Adipocyte (in vitro differentiated cells): ENCODE data around the gene PRRC2B.

Experiments
- DNase-seq: peaks from one replicate; pipeline ENCODE4 v3.0.0-alpha.2; 2015; ENCODE audit warnings: low read depth
- H3K27me3 ChIP-seq: replicated peaks from 2 replicates; pipeline ENCODE4 v1.7.0; 2013; ENCODE audit warnings: mild to moderate bottlenecking, low read length, moderate library complexity; ENCODE audit not compliant: control insufficient read depth, insufficient read depth
- H3K36me3 ChIP-seq: 2 replicates; pipeline ENCODE4 v1.7.0; 2013; ENCODE audit warnings: low read length, mild to moderate bottlenecking, moderate library complexity; ENCODE audit not compliant: control insufficient read depth, insufficient read depth, severe bottlenecking
- H3K4me1 ChIP-seq: 2 replicates; pipeline ENCODE4 v1.7.0; 2013; ENCODE audit warnings: mild to moderate bottlenecking, low read length, moderate library complexity; ENCODE audit not compliant: control insufficient read depth, insufficient read depth
- H3K4me3 ChIP-seq: 2 replicates; pipeline ENCODE4 v1.7.0; 2013; ENCODE audit warnings: mild to moderate bottlenecking, low read length, moderate library complexity
- H3K9ac ChIP-seq: 2 replicates; pipeline ENCODE4 v1.7.0; 2013; ENCODE audit warnings: mild to moderate bottlenecking, low read length, moderate library complexity
- H3K9me3 ChIP-seq: 2 replicates; pipeline ENCODE4 v1.7.0; 2013; ENCODE audit warnings: mild to moderate bottlenecking, low read length, moderate library complexity; ENCODE audit not compliant: control insufficient read depth

The PRRC2B gene

GRCh38 chr9:131483319-131484050 lies 89.6 kb downstream of the PRRC2B start:
- Histone ChIP-seq H3K36me3 (peaks cover 96% of the 10 kb centered on the region), H3K4me3 (no peak overlapping the region), H3K9ac (no peak overlapping the region), H3K9me3 (no peaks in the 10 kb centered on the region), H3K27me3 (no peaks in the 10 kb centered on the region), H3K4me1 (no peaks in the 10 kb centered on the region)
- no peak for DNase-seq

DNA sequence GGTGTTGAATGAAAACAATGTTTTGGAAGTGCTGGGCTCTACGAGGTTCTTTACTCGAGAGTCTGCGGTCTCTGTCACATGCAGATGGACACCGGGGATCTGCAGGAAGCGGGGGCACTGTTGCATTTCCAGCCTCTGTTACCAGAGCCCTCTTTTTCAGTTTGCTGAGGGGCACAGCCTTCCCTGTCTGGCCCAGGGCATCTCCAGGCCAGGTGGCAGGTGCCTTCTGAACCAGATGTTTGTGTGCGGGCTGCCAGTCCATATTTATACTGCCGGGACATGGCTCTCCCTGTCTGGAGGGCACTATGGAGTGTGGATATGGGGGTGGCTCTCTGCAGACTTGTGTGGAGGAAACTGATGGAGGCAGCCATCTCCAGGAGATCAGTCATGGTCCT lies 90.2 kb downstream of the PRRC2B start:
- no peaks in the 10 kb centered on the region for H3K9me3 ChIP-seq
- H3K4me1 ChIP-seq = no peaks in the 10 kb centered on the region
- no peak overlapping the region for H3K9ac ChIP-seq
- DNase-seq = no peak
- no peak overlapping the region for H3K4me3 ChIP-seq
- H3K36me3 ChIP-seq = peaks cover 96% of the 10 kb centered on the region
- H3K27me3 ChIP-seq = no peaks in the 10 kb centered on the region

DNA sequence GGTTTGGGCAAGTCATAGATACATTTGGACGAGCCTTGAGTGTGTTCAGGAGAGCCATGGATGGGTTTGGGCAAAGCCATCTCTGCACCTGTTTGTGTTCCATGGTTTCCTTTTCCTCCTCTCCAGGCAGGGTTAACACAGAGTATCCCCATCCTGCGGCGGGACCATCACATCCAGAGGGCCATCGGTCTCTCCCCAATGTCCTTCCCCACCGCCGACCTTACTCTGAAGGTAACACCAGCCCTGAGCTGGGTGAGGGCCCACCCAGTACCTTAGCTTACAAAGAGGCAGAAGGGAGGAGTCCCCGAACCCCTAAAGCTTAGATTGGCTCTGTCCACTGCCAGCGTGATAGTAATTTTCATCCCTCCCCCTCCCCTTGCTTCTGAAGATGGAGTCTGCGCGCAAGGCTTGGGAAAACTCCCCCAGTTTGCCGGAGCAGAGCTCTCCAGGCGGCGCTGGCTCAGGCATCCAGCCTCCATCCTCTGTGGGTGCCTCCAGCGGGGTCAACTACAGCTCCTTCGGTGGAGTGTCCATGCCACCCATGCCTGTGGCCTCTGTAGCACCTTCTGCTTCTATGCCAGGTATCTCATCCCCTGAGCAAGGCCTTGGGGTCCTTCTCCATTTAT lies 90.8 kb downstream of the PRRC2B start:
- Histone ChIP-seq H3K36me3 (peaks cover 96% of the 10 kb centered on the region), H3K27me3 (no peaks in the 10 kb centered on the region), H3K4me3 (no peak overlapping the region), H3K9me3 (no peaks in the 10 kb centered on the region), H3K4me1 (no peaks in the 10 kb centered on the region), H3K9ac (no peak overlapping the region)
- no peak for DNase-seq

GRCh38 chr9:131485206-131485605 lies 91.3 kb downstream of the PRRC2B start:
- no peak overlapping the region for H3K4me3 ChIP-seq
- no peaks in the 10 kb centered on the region for H3K9me3 ChIP-seq
- no peak overlapping the region for H3K9ac ChIP-seq
- peaks cover 96% of the 10 kb centered on the region for H3K36me3 ChIP-seq
- no peaks in the 10 kb centered on the region for H3K4me1 ChIP-seq
- DNase-seq = no peak
- H3K27me3 ChIP-seq = no peaks in the 10 kb centered on the region

DNA sequence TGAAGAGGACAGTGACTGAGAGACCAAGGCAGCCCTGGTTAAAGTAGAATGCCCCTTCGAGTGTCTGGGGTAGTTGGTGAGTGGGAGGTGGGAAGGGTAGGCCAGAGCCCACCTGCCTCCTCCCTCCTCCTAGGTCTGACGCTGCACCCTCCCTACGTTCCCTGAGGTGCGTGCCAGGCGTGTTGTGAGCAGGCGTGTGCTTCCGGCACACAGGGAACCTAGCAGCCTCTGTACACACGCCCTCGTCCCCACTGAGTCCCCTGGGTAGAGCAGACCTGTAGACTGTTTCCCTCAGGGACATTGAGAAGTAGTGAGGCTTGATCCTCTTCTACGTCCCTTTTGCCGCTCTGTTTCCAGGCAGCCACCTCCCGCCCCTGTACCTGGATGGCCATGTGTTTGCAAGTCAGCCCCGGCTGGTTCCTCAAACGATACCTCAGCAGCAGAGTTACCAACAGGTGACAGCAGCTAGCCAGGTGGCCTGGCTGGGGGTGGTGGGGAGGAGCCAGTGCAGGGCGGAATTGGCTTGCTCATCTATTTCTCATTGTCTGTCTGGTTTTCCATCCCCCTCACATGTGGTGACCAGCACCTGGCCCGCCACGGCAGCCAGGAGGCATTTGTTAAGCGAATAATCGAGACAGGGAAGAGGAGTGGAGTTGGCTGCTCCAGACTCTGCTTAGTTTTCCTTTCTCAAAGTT lies 92.0 kb downstream of the PRRC2B start:
- H3K4me1 ChIP-seq = no peaks in the 10 kb centered on the region
- DNase-seq = no peak
- H3K36me3 ChIP-seq = peaks cover 96% of the 10 kb centered on the region
- H3K9me3 ChIP-seq = no peaks in the 10 kb centered on the region
- no peaks in the 10 kb centered on the region for H3K27me3 ChIP-seq
- no peak overlapping the region for H3K9ac ChIP-seq
- no peak overlapping the region for H3K4me3 ChIP-seq

DNA sequence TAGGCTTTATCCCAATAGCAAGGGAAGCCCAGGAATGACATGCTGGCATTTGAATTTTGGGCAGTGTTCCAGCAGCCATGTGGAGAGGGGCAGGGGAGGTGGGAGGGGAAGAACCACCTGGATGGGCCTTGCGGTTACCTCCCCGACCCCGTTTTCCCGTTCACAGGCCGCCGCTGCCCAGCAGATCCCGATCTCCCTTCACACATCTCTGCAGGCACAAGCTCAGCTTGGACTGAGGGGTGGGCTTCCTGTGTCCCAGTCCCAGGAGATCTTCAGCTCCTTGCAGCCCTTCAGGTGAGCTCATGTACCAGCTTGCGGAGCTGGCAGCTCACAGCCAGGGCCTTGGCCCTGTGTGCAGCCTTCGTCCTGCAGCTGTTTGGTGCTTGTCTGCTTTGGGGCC lies 93.1 kb downstream of the PRRC2B start:
- H3K4me1 ChIP-seq = no peaks in the 10 kb centered on the region
- peaks cover 99% of the 10 kb centered on the region for H3K36me3 ChIP-seq
- DNase-seq = no peak
- no peaks in the 10 kb centered on the region for H3K27me3 ChIP-seq
- H3K9ac ChIP-seq = no peak overlapping the region
- H3K9me3 ChIP-seq = no peaks in the 10 kb centered on the region
- no peak overlapping the region for H3K4me3 ChIP-seq

DNA sequence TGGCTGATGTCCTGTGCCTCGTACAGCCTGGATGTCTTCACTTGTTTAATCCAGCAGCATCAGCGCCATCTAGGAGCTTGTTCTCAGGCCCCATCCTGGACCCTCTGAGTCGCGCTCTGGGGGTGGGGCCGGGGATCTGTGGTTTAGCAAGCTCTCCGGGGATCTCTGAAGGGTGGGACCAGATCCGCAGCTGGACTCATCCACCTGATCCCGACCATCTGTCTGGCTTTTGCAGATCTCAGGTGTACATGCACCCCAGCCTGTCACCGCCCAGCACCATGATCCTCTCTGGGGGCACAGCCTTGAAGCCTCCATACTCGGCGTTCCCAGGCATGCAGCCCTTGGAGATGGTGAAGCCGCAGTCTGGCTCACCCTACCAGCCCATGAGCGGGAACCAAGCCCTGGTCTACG lies 93.7 kb downstream of the PRRC2B start:
- H3K9me3 ChIP-seq = no peaks in the 10 kb centered on the region
- H3K4me3 ChIP-seq = no peak overlapping the region
- H3K27me3 ChIP-seq = no peaks in the 10 kb centered on the region
- DNase-seq = no peak
- H3K36me3 ChIP-seq = peaks cover 99% of the 10 kb centered on the region
- H3K9ac ChIP-seq = no peak overlapping the region
- no peaks in the 10 kb centered on the region for H3K4me1 ChIP-seq

- Histone ChIP-seq H3K36me3 (peaks cover 98% of the 10 kb centered on the region), H3K27me3 (no peaks in the 10 kb centered on the region)
Measured at GRCh38 chr9:131490514-131490913, 96.6 kb downstream of the PRRC2B start.

DNA sequence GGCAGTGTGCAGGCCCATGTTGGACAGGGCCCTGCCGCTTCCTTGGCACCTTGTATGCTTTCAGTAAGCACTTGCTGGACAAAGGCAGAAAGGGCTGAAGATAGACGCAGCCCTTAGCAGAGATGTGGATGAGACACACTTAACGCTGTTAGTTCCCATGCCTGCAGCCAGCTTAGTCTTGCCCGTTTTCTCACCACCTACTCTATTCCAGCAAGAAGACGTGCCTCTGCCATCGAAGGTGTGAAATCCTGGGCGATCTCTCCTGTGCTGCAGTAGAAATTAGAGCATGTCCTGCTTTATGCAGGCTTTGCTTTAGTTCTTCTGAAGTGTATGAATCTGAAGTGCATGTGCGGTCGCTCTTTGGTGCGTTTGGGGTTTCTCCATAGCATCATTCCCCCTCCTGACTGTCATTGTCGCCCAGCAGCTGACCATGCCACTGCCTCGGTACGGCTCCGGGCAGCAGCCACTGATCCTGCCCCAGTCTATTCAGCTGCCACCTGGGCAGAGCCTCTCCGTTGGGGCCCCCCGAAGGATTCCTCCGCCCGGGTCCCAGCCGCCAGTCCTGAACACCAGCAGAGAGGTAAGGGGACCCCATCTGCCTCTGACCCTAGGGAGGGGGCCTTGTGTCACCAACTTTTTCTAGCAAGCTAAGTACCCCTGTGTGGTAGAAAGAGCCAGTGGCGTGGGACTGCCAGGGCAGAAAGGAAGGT lies 97.3 kb downstream of the PRRC2B start:
- Histone ChIP-seq H3K9ac (no peak overlapping the region), H3K27me3 (no peaks in the 10 kb centered on the region), H3K36me3 (peaks cover 98% of the 10 kb centered on the region), H3K4me1 (no peaks in the 10 kb centered on the region), H3K9me3 (no peaks in the 10 kb centered on the region), H3K4me3 (no peak overlapping the region)
- no peak for DNase-seq

More at GRCh38 chr9:131490514-131490913, 96.6 kb downstream of the PRRC2B start:
- no peak overlapping the region for H3K9ac ChIP-seq
- no peaks in the 10 kb centered on the region for H3K9me3 ChIP-seq
- H3K4me3 ChIP-seq = no peak overlapping the region
- no peaks in the 10 kb centered on the region for H3K4me1 ChIP-seq
- no peak for DNase-seq

DNA sequence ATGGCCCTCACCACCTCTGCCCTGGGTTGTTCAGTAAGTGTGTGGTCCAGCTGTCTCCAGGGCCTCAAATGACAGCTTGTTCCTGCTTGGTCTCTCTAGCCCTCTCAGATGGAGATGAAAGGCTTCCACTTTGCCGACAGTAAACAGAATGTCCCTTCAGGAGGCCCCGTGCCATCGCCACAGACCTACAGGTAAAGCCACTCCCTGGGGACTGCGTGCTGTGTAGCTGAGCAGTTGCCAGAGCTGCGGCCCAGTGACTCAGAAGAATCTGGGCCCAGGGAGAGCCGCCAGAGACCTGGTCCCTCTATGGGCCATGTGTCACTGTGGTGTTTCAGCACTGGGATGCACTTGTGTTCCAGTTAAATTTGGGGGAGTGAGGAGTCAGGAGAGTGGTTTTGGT lies 98.2 kb downstream of the PRRC2B start:
- H3K27me3 ChIP-seq = no peaks in the 10 kb centered on the region
- DNase-seq = no peak
- H3K9ac ChIP-seq = no peak overlapping the region
- no peaks in the 10 kb centered on the region for H3K9me3 ChIP-seq
- peaks cover 98% of the 10 kb centered on the region for H3K36me3 ChIP-seq
- no peak overlapping the region for H3K4me3 ChIP-seq
- no peaks in the 10 kb centered on the region for H3K4me1 ChIP-seq

DNA sequence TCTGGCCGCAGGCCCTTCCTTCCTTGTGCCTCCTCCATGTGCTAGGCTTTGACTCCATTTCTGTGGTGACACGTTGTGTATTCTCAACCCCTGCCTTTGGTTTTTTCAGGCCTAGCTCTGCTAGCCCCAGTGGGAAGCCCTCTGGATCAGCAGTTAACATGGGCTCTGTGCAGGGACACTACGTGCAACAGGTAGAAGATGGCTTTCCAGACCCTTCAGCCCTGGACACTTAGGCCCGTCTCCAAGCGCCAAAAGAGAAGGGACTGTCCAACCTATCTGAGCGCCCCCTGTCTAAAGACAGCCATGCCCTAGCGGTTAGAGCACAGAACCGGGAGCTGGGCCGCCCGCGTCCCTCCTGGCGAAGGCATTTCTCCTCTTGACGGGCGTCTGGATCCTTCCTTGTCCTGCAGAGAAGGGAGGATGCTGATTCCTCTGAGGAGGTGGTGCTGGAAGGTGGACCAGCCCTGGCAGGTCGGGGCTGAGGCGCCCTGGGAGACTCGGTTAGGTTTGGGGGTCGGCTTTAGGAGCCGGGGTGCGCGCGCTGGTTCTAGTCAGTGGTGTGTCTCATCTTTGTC lies 100.5 kb downstream of the PRRC2B start:
- H3K9ac ChIP-seq = no peak overlapping the region
- no peaks in the 10 kb centered on the region for H3K4me1 ChIP-seq
- H3K36me3 ChIP-seq = peaks cover 99% of the 10 kb centered on the region

More for the DNA sequence above, 100.5 kb downstream of the PRRC2B start:
- Histone ChIP-seq H3K4me3 (no peak overlapping the region), H3K9me3 (no peaks in the 10 kb centered on the region), H3K27me3 (no peaks in the 10 kb centered on the region)
- no peak for DNase-seq
